CD14-positive monocyte (primary cell): ENCODE data around the gene GAS2L2. TPM values are rescaled to one million over a fixed set of nuclear protein-coding genes. Genes with fewer than 3 reads are reported as not detected.
"Not testable (repeated sequence)": the region's sequence is repeated elsewhere in the genome, so short reads cannot be mapped to it uniquely, and the experiment has no call there.

Experiments
- DNase-seq, 3 donors: peaks; one replicate each; pipeline ENCODE4 v3.0.0-alpha.2; 2011 to 2022
- H2AFZ ChIP-seq: 2 replicates; pipeline ENCODE4 v1.6.0; 2012; ENCODE audit warnings: mild to moderate bottlenecking, low read depth, low read length, inconsistent platforms; ENCODE audit not compliant: insufficient read depth, poor library complexity, severe bottlenecking
- H3K27ac ChIP-seq, 2 donors: 1 replicate in 1 of 2; 2 replicates in 1 of 2; pipeline ENCODE4 v1.5.1; 2012 to 2013; ENCODE audit warnings: low read length in 2 of 2, control low read depth in 1 of 2, inconsistent platforms in 1 of 2, low read depth in 1 of 2, mild to moderate bottlenecking in 1 of 2
- H3K27me3 ChIP-seq, 2 donors: one replicate each; pipeline versions ENCODE4 v1.6.0 to v1.6.1; 2011 to 2013; ENCODE audit warnings: low read length in 2 of 2; ENCODE audit not compliant: control insufficient read depth in 2 of 2, insufficient read depth in 2 of 2
- H3K36me3 ChIP-seq, 2 donors: replicated peaks in 1 of 2; 1 replicate in 1 of 2; 2 replicates in 1 of 2; pipeline versions ENCODE4 v1.5.1 to v1.6.1; 2012 to 2013; ENCODE audit warnings: low read length in 2 of 2, control low read depth in 1 of 2, inconsistent platforms in 1 of 2, mild to moderate bottlenecking in 1 of 2; ENCODE audit not compliant: insufficient read depth in 2 of 2, control insufficient read depth in 1 of 2
- H3K4me1 ChIP-seq, 2 donors: 1 replicate in 1 of 2; 2 replicates in 1 of 2; pipeline versions ENCODE4 v1.5.1 to v1.6.1; 2012 to 2013; ENCODE audit warnings: low read length in 2 of 2, control low read depth in 1 of 2, inconsistent platforms in 1 of 2, mild to moderate bottlenecking in 1 of 2, moderate library complexity in 1 of 2; ENCODE audit not compliant: insufficient read depth in 2 of 2, control insufficient read depth in 1 of 2
- H3K4me2 ChIP-seq: replicated peaks from 2 replicates; pipeline ENCODE3; 2012; ENCODE audit warnings: low read length, moderate library complexity, mild to moderate bottlenecking; ENCODE audit not compliant: poor library complexity, severe bottlenecking; ENCODE audit errors: extremely low read depth
- H3K4me3 ChIP-seq, 3 experiments: fragments of 200-600 bp in 1 of 3; sonication (generic) in 1 of 3; replicated peaks in 1 of 3; 1 replicate in 2 of 3; 2 replicates in 1 of 3; pipeline ENCODE4 v1.5.1; 2011 to 2013; ENCODE audit warnings: low read length in 3 of 3, mild to moderate bottlenecking in 3 of 3, control low read depth in 2 of 3, low read depth in 2 of 3, inconsistent platforms in 1 of 3, moderate library complexity in 1 of 3
- H3K79me2 ChIP-seq: 2 replicates; pipeline ENCODE4 v1.6.0; 2012; ENCODE audit warnings: mild to moderate bottlenecking, control low read depth, inconsistent platforms, low read length, moderate library complexity; ENCODE audit not compliant: insufficient read depth
- H3K9ac ChIP-seq: 2 replicates; pipeline ENCODE4 v1.6.0; 2017; ENCODE audit warnings: low read length, mild to moderate bottlenecking; ENCODE audit not compliant: insufficient read depth, poor library complexity, severe bottlenecking
- H3K9me3 ChIP-seq, 2 donors: replicated peaks in 1 of 2; 1 replicate in 1 of 2; 2 replicates in 1 of 2; pipeline versions ENCODE4 v1.5.1 to v1.6.1; 2012 to 2013; ENCODE audit warnings: low read length in 2 of 2, control low read depth in 1 of 2; ENCODE audit not compliant: control insufficient read depth in 1 of 2, insufficient read depth in 1 of 2
- H4K20me1 ChIP-seq: 2 replicates; pipeline ENCODE4 v1.6.0; 2012; ENCODE audit warnings: mild to moderate bottlenecking, low read length, control low read depth, moderate library complexity; ENCODE audit not compliant: insufficient read depth
- H3K27ac Mint-ChIP-seq, 7 donors: one replicate each; pipeline ENCODE4 v1.8.0; 2020; ENCODE audit warnings: mild to moderate bottlenecking in 7 of 7, mixed read lengths in 7 of 7, moderate library complexity in 6 of 7, inconsistent platforms in 2 of 7
- H3K27me3 Mint-ChIP-seq, 3 donors: one replicate each; pipeline ENCODE4 v1.8.0; 2021 to 2022; ENCODE audit warnings: low read depth in 3 of 3, mild to moderate bottlenecking in 3 of 3, mixed read lengths in 3 of 3, moderate library complexity in 3 of 3, inconsistent platforms in 1 of 3
- H3K36me3 Mint-ChIP-seq, 2 donors: one replicate each; pipeline ENCODE4 v1.8.0; 2020; ENCODE audit warnings: mixed read lengths in 2 of 2, inconsistent platforms in 1 of 2, mild to moderate bottlenecking in 1 of 2
- H3K4me1 Mint-ChIP-seq: one replicate; pipeline ENCODE4 v1.8.0; 2020; ENCODE audit warnings: mild to moderate bottlenecking, mixed read lengths
- H3K4me3 Mint-ChIP-seq, 2 donors: one replicate each; pipeline ENCODE4 v1.8.0; 2020; ENCODE audit warnings: mild to moderate bottlenecking in 2 of 2, mixed read lengths in 2 of 2, moderate library complexity in 1 of 2
- H3K9me3 Mint-ChIP-seq, 7 donors: one replicate each; pipeline ENCODE4 v1.8.0; 2020 to 2022; ENCODE audit warnings: mixed read lengths in 7 of 7, mild to moderate bottlenecking in 6 of 7, moderate library complexity in 6 of 7, inconsistent platforms in 2 of 7
- CTCF ChIP-seq: fragments of 200-600 bp; IDR thresholded peaks from one replicate; pipeline ENCODE4 v1.8.0; 2022; ENCODE audit warnings: antibody characterized with exemption, mild to moderate bottlenecking
- WGBS: methylation state at CpG from one replicate; pipeline ENCODE4 v1.1.5; 2013; ENCODE audit warnings: missing lambda C conversion rate; ENCODE audit not compliant: insufficient coverage; 5-methylcytosine and 5-hydroxymethylcytosine counted together
- intact Hi-C, 2 donors: fragments of 100-400 bp; cut with micrococcal nuclease; formaldehyde crosslinking; loops; one replicate each; pipeline versions ENCODE4 v1.15.0 to v1.15.1; 2023
- polyA plus RNA-seq, 3 donors: library from polyadenylated mRNA; depleted of rRNA in 1 of 3; unstranded in 2 of 3; stranded (reverse) in 1 of 3; fragments of 300-500 nt in 2 of 3; fragments of >200 nt in 1 of 3; fragmentation: Illumina TruSeq in 2 of 3; gene quantifications; 1 replicate in 2 of 3; 2 replicates in 1 of 3; pipeline ENCODE4 v1.2.3, GENCODE V29; 2012 to 2021

Gene GAS2L2
- polyA plus RNA-seq, 3 donors: not detected

DNA sequence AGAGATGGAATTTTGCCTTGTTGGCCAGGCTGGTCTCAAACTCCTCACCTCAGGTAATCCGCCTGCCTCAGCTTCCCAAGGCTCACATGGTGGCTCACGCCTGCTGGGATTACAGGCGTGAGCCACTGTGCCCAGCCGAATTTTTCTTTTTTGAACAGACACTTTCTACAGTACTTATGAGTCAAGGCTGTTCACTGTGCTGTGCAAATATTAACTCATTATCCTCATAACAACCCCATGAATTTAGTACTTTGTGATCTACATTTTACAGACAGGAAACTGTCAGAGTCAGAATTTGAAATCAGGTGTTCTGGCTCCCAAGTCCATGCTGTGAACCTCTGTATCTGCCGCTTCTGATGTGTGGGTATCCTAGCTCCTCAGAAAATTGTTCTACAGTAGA lies 47.3 kb downstream of the GAS2L2 start:
- TF ChIP-seq CTCF: no peak
- no peak for DNase-seq
- Histone ChIP-seq H3K9ac (no peak overlapping the region), H3K4me1 (no peaks in the 10 kb centered on the region), H2AFZ (no peak overlapping the region), H3K4me2 (no peak overlapping the region), H3K27ac (no peak overlapping the region), H3K9me3 (no peaks in the 10 kb centered on the region), H3K4me3 (no peak overlapping the region), H3K36me3 (peaks cover 20 to 69% of the 10 kb centered on the region in 2 donors), H4K20me1 (no peaks in the 10 kb centered on the region), H3K79me2 (no peaks in the 10 kb centered on the region), H3K27me3 (no peaks in the 10 kb centered on the region)
- peaks cover 45 to 62% of the 10 kb centered on the region in 2 donors for H3K36me3 Mint-ChIP-seq
- WGBS: 86% methylated on average over 5 of the region's 5 CpGs
- H3K27me3 Mint-ChIP-seq: no peaks in the 10 kb centered on the region
- H3K27ac Mint-ChIP-seq: no peak overlapping the region
- H3K9me3 Mint-ChIP-seq: peaks cover 0 to 7% (median 0%) of the 10 kb centered on the region in 7 donors
- H3K4me3 Mint-ChIP-seq: no peak overlapping the region
- intact Hi-C loops: no loop called here
- H3K4me1 Mint-ChIP-seq: no peaks in the 10 kb centered on the region

DNA sequence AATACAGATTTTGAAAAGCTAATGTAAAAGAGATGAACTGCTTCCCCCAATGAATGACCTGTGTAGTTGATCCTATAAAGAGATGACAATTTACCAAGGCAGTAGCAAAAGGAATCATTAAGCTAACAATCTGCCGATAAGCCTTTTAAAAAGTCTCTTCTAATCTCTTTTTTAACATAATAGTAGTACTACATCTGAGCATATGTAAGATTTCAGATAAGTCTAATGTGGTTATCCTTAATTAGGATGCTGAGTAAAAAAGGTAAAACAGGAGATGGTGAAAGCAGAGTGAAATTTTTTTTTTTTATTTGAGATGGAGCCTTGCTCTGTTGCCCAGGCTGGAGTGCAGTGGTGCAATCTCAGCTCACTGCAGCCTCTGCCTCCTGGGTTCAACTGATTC lies 47.8 kb downstream of the GAS2L2 start:
- no peaks in the 10 kb centered on the region for H3K27me3 Mint-ChIP-seq
- H3K4me3 Mint-ChIP-seq: no peak overlapping the region
- no peak overlapping the region for H3K27ac Mint-ChIP-seq
- Histone ChIP-seq H4K20me1 (no peaks in the 10 kb centered on the region), H3K36me3 (peaks cover 18 to 65% of the 10 kb centered on the region in 2 donors), H3K4me1 (no peaks in the 10 kb centered on the region), H3K9me3 (no peaks in the 10 kb centered on the region), H3K79me2 (no peaks in the 10 kb centered on the region), H3K4me2 (no peak overlapping the region), H3K4me3 (no peak overlapping the region), H3K27ac (no peak overlapping the region), H2AFZ (no peak overlapping the region), H3K27me3 (no peaks in the 10 kb centered on the region), H3K9ac (no peak overlapping the region)
- H3K9me3 Mint-ChIP-seq: peaks cover 0 to 7% (median 0%) of the 10 kb centered on the region in 7 donors
- DNase-seq: no peak
- no peaks in the 10 kb centered on the region for H3K4me1 Mint-ChIP-seq
- peaks cover 42 to 57% of the 10 kb centered on the region in 2 donors for H3K36me3 Mint-ChIP-seq
- no peak for TF ChIP-seq CTCF
- WGBS: no CpG with 5 or more reads among the region's 1 CpG
- intact Hi-C loops: no loop called here

- H3K27me3 ChIP-seq, H3K9ac ChIP-seq, H3K4me1 Mint-ChIP-seq, H3K27ac Mint-ChIP-seq, H3K4me3 ChIP-seq, H3K9me3 ChIP-seq, H3K27me3 Mint-ChIP-seq, H2AFZ ChIP-seq, H3K27ac ChIP-seq, H3K79me2 ChIP-seq, H3K9me3 Mint-ChIP-seq, DNase-seq, H3K4me2 ChIP-seq, H3K4me3 Mint-ChIP-seq, H3K4me1 ChIP-seq, intact Hi-C loops, H4K20me1 ChIP-seq: not testable (repeated sequence)
- peaks cover 34 to 50% of the 10 kb centered on the region in 2 donors for H3K36me3 Mint-ChIP-seq
- WGBS: no CpG with 5 or more reads among the region's 2 CpGs
- peaks cover 6 to 65% of the 10 kb centered on the region in 2 donors for H3K36me3 ChIP-seq
Observed at GRCh38 chr17:35703308-35703707, 49.7 kb downstream of the GAS2L2 start.
